ENCODE results near the gene EXOC3.
A peak's percentile ranks its signal among the peaks of the same experiment; 100 is the strongest.

EXOC3 gene

DNA sequence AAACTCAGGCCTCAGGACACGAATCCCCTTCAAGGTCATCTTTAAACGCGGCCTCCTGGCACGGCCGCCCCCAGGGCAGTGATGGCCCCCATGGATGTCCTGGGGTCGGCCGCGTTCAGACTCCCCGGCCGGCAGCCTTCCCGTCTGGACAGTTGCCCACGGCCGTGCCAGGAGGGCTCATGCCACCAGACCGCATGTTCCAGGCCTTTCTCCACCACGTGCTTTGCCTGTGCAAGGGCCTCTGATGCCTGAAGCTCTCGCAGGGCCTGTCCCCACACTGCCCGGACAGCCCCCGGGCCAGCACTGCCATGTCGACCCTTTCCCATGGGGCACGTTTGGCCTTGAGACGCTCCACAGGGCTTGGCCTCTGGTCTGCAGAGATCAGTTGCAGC lies 46.7 kb downstream of the EXOC3 start:
- no peak for DNase-seq

DNA sequence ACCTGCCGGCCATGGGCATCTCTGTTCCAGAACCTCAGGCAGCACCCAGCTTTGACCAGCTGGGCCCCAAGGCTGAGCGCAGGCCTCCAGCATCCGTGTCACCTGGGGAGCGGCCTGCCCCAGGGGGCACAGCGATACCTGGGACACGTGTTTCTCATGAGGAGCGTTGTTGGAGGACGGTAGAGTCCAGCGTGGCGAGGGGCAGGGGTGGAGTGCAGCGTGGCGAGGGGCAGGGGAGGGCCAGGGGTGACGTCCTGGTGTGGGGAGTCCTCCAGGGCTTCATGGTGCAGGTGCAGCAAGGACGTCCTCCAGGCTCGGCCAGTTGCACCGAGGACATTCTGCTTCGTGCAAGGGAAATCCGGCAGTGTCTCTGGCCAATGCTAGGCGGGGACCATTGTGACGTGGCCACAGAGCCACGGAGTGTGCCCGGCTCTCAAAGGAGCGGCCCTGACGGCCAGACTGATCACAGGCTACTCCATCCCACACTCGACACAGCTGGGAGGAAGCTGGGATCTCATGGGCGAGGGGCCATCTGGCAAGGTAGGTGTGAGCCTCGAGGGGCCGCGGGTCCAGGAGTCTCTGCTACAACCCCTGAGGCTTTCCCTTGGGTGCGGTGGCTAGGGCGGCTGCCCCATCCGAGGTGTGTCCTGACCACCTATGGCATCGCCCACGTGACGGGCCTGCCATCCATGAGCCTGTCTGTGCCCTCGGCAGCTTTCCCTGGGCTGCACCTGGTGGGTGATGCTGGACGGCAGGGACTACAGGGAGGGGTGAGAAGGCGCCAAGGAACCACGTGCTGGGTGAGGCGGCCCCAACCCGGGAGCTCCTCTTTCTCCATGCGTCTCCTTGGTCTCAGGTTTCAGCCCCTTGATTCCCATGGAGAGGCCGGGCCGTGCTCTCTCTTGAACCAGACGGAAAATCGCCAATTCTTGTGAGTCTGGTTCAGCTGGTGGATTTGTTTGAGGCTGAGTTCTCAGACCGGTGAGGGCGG lies 47.4 kb downstream of the EXOC3 start:
- DNase-seq = no peak

DNA sequence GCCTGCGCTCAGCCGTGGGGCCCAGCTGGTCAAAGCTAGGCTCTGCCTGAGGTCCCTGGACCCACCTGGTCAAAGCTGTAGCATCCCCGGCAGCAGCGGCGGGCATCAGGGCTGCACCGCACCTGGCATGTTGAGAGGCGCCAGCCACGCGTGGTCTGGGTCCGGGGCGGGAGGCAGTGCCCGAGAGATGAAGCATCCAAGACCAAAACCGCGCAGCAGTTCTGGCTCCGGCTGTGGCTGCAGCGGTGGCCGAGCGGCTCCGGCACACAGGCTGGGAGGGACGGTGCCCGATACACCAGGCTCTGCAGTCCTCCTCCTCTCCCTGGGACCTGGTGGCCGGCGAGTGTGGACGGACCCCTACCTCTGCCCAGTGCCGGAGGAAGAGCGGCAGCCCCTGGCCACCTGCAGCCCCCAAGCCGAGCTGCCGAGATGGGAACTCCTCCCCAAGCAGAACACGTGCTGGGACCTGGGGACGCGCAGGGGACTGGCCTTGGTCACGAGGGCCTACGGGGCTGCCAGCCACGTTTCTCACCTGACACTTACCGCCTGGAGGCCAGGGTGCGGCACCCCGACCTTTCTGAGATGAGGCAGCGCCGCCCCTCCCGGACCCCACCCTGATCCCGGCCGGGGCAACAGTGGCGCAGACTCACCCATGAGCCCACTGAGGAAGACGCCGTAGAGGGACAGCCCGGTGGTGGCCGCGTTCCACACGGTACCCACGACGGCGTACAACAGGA lies 48.3 kb downstream of the EXOC3 start:
- DNase-seq = no peak

DNA sequence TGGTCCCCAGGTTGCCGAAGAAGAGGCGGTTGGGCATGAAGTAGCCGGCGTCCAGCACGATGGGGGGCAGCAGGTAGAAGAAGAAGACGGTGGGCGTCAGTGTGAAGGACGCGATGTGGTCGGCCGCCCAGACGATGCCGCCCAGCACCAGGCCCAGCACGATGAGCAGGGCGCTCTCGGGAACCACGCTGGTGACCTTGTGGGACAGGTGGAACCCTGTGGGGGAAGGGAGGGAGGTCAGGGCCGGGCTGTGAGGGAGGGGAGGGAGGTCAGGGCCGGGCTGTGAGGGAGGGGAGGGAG lies 48.8 kb downstream of the EXOC3 start:
- no peak for DNase-seq

DNA sequence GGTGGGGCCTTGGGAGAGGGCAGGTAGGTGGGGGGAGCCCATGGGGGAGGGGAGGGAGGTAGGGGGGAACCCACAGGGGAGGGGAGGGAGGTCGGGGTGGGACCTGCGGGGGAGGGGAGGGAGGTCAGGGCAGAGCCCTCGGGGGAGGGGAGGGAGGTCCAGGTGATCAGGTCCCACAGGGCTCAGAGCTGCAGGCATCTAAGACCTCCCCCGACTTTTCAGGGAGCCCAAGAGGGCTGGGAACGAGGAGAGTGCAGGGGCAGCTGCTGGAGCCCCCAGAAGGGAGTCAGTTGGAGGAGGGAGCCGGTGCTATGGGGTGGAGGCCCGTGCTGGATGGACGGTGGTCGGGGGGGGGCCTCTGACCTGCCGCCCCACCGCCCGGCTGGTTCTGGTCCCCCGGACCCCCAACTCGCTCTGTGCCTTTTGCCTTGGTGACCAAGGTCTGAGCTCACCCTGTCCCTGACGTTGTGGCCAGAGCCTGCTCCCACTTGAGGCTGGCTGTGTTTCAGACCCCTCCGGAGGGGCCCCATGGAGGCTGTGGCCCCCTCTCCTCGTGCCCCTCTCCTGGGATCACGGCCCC lies 49.4 kb downstream of the EXOC3 start:
- DNase-seq = no peak

DNA sequence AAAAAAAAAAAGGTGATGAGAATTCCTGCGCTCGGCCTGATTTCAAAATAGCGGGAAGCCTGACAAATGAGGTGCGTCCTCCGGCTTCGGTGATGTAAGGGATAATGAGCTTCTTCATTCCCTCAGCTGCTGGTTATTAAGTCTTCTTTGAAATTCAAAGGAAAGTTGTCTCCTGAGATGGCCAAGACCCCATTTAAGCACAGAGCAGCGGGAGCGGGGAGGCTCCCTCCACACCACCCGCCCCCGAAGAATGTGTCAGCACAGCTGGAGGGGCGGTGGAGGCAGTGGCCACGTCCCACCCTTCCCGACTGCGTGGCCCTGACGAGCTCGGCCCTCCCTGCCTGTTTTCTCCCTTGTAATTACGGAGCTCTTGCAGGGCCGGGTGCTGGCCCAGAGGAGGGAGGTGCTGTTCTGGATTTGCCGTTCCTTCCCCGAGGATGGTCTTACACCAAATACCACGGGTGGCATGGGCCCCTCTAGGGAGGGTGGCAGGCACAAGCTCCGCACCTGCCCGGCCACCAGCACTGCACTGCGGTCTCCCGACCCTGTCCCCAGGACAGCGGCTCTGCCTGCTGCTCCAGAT lies 50.2 kb downstream of the EXOC3 start:
- DNase-seq = no peak

DNA sequence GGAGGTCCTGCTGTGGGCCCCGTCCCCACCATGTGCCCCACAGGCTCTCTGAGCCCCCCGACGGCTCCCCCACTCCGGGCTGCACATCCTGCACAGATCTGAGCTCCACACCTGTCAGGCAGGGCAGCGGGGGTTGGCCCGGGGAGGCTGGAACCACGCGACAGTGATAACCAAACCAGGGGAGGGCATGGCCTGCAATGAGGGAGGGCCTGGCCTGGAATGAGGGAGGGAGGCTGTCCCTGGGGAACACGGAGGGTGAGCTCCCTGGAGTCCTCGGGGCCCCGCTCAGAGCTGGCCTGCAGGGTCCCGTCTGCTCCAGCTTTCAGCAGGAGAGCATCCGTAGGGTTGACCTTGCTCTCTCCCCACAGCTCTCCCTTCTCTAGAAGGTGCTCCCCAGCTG lies 50.8 kb downstream of the EXOC3 start:
- DNase-seq = no peak

DNA sequence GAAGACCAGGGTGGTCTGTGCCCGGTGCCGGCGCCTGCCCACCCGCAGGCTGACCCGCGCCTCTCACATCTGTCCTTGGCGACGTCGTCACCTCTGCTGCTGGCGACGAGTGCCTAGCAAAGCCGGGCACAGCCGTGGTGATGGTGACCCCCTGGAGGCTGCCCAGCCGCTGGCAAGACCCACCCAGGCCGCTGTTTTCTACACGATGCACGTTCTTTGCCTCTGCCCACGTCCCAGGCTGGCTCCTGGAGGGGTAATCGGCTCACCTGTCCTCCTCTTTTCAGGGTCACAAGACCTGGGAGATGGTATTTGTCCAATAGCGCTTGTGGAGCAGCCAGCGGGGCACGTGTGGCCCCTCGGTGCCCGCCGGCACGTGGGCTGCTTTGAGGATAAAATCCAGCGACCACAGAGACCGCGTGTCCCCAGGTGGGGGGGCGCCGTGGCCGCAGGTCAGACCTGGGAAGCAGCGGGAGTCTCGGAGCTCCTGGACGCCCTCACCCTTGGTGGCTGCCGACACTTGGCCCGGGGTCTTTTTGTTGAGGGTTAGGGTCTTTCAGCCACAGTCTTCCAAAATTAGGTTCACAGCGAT lies 51.8 kb downstream of the EXOC3 start:
- DNase-seq = no peak

DNA sequence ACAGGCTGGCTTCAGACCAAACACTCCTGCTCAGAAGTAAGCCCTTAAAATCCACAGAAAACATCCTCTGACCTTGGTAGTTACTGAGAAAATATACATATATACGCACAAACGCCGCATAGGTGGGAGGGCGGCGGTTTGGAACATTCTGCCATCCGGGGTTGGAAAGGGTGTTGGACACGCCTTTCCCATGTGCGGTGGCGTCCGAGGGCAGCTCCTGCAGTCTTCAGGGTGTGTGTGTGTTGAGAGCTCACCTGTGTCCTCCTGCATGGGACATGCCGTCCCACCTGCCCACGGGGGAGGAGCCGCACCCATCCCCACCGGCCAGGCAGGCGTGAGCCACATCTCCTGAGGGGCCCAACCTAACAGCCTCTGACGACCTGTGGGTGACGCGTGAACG lies 53.1 kb downstream of the EXOC3 start:
- no peak for DNase-seq

DNA sequence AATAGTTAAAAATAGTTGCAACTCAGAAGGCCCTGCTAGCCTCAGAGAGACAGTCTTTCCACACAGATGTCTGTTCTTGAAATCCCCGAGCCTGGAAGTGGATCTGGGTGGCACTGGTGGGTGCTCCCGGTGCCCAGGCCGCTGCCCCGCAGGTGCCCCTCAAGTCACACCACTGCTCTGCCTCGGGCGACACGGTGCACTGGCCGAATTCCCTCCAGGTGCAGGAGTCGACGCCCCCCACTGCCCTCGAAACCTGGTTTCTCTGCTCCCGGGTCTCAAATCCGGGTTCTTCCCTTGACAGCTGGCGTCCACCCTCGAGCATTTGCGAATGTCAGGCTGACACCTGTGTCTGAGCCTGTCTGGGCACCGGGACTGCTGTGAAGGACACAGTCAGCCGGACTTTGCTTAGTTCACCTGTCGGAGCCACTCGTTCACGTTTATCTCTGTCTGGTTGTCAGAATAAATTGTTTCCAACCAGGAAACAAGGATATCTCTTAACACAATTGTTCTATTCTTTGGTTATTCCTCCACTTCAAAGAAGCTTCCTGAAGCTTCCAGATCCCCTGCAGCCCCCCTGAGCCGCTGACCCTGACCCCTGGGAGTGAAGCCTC lies 54.2 kb downstream of the EXOC3 start:
- no peak for DNase-seq

DNA sequence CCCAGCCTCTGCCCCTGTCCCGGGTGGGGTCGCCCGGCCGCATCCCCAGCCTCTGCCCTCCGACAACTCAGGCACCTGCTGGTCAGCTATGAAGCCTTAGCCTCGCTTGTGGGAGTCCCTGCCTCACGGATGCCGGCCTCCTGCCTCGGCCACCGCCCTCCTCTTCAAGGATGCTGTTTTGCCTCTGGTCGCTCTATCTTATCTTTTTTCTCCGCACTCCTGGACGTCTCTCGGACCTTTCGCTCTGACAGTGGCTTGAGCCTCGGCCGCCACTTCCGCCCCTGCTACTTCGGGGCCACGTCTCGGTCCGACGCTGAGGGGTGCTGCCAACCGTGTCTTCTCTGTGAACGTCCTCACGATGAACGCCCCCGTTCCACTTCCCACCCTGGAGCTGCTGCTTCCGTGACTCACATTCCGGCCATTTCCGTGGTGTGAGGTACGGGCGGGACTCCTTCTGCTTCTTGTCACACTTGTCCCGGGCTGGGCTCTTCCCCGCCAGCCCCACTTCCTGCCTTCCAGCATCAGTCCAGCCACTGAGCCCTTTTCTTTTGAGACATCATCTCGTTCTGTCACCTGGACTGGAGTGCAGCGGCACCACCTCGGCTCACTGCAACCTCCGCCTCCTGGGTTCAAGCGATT lies 55.0 kb downstream of the EXOC3 start:
- no peak for DNase-seq

DNA sequence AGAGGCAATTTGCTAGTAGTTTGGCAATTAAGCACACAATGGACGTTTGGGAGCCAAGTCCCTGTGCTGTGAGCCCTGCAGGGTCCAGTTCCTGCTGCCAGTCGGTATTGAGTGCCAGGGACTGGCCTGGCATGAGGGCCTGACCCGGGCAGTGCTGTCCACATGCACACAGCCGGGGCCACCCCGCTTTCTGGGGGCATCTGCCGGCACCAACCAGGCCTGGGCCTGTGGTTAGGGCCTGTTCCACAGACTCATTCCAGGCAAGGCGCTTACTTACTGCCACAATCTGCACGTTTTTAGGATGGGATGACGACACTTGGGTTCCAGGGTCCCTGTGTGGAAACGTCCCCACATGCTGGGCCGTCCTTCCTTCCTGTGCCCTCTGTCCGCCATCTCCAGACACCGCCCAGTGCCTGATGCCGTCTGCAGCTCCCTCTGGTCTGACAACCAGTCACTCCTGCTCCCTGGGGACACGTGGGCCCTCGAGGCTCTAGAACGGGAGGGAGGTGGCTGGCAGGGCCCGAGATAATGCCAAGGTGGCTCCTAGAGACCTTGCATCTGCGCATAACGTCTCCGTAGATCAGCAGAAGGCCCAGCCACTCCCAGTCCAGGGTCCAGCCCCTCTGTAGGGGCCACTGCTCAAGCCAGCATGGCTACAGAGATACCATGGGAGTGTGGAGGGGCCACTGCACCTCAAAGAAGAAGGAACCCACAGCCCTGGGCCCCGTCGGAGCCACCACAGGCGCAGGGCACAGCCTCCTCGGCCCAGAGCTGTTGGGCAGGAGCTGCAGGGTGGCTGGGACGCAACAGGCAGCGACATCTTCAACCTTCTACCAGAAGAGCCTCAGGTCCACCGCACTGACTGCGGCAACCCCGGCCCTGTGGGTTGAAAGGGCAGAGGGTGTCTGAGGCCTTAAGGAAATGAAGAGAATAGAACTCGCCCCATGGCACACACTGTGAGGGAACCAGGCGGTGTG lies 56.5 kb downstream of the EXOC3 start:
- no peak for DNase-seq

DNA sequence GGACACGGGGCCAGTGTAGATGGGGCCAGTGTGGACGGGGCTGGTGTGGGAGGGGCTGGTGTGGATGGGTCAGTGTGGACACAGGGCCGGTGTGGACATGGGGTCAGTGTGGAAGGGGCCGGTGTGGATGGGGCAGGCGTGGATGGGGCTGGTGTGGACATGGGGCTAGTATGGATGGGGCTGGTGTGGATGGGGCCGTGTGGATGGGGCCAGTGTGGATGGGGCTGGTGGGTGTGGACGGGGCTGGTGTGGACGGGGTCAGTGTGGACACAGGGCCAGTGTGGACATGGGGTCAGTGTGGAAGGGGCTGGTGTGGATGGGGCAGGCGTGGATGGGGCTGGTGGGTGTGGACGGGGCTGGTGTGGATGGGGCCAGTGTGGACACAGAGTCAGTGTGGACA lies 57.5 kb downstream of the EXOC3 start:
- DNase-seq = no peak

DNA sequence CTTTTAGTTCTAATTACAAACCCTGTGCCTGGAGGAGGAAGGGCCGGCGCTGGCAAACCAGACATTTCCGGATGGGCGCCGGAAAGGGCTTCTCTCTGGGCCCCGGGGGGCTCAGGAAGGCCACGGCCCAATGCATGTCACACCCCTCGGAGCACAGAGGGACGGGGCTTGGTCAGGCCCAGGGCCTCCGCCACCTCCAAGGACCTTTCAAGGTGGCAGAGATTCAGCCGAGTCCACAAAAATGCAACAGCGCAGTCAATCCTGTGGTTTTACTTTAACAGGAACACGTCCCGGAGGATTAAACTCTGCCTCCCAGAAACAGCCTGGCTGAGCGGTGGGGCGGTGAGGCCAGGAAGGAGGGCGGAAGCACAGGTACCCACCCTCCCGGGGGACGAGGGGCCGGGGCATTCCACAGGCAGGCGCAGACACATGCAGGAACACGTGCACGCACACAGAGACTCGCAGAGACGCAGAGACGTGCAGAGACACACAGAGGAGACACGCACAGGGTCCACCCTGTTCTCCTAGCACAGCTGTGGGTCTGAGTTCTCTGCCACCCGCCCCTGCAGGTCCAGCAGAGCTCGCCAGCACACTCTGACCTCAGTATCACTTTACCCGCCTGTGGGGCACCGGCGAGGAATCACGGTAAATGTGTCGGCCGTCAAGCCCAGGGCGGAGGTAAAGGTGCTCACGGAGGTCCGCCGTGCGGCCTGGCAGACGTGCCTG lies 58.3 kb downstream of the EXOC3 start:
- no peak for DNase-seq

DNA sequence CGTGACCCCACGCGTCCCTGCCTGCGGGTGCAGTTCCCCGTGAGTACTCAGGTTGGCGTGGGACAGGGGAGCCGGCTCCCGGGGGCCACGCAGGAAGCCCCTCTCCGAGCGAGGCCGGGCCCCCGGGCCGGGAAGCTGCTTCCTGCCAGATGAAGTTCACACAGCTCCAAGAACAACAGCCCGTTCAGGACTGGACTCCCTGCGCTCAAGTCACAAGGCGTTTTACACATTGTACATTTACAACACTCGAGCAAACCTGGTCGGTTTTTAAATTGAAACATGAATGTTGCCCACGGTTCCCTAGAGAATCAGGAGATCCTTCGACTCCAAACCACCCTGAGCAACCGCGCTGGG lies 58.8 kb downstream of the EXOC3 start:
- DNase-seq = no peak

DNA sequence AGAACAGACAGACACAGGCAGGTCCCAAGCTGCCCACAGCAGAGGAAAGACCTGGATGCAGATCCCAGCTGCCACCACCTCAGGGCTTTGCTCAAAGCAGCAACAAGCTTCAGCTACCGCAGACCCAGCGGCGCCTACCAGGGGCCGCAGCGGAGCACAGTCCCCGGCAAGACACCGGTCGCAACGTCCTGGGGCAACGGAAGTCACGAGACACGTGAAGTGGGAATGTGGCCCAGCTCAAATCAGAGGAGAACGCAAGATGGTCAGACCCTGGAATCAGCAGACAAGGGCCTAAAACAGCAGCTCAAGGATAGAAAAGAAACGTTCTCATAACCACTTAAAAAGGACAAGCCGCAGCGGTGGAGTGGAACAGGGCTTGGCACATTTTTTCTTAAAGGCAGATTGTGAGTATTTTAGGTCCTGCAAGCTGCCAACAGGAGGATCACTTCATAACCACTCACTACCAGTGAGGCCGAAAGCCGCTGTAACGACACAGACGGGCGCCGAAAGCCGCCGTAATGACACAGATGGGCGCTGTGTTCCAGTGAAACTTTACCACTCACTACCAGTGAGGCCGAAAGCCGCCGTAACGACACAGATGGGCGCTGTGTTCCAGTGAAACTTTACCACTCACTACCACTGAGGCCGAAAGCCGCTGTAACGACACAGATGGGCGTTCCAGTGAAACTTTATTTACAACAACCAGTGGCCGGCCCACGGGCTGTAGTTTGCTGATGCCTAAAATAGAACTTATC lies 59.5 kb downstream of the EXOC3 start:
- DNase-seq = no peak

DNA sequence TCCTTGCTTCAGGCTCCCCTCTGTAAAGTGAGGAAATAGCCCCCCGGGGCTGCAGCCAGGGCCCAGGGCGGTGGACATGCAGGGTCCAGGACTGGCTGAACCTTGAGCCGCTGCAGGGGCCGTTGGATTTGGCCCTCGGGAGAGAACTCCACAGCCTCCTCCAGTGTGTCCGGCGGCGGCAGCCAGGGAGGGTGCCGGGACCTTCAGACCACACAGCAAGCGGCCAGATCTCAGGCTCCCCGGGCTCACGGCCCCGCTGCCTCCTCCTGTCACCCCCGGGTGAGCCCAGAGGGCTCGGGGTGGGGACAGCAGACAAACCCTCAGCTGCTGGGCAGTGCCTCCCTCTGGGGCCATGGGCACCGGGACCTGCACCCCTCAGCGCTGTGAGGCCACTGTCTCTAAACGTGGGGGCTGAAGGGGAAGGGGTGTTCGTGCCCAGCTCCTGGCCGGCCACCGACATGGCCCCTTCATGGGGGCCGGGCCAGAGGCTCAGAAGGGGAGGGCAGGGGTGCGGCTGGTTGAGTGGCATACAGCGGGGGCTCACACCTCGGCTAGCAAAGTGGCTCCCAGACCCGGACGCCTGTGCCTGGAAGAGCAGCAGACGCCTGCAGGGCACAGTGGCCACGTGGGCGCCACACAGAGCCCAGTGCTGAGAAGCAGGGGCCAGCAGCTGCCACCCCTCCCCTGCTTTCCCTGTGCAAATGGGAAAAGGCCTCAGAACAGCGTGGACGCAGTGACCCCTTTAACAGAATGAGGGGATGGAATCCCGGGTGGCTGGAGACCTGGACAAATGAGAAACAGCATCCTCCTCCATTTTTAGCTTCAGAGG lies 61.6 kb downstream of the EXOC3 start:
- DNase-seq = no peak

DNA sequence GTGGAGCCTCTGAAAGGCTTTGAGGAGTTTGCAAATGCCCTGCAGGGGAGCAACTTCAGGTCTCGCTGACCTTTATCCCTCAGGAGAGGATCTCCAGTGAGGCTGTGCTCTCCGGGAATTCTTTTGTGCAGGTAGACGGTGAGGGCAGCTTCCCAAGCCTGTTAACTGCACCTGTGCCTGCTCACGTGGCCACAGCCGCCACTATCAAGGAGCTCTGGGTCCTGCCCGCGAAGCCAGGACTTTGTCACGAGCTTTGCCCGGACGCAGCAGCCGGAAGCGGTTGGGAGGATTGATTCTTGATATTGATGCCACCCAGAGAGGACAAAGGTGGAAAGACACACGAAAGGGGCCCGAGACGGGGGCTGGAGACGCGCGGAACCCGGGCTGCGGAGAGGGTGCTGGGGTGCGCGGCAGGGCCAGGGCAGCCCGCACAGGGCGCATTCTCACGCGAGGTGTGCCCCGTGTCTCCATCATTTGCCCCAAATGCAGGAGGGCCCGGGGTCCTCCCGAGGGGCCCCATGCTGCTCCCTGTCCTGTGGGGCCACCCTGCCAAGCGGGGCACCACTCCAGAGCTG lies 63.1 kb downstream of the EXOC3 start:
- peak; percentile 83 for DNase-seq

Data from DMS153 (cell line).